ENCODE results near the gene OLA1.

OLA1 gene

DNA sequence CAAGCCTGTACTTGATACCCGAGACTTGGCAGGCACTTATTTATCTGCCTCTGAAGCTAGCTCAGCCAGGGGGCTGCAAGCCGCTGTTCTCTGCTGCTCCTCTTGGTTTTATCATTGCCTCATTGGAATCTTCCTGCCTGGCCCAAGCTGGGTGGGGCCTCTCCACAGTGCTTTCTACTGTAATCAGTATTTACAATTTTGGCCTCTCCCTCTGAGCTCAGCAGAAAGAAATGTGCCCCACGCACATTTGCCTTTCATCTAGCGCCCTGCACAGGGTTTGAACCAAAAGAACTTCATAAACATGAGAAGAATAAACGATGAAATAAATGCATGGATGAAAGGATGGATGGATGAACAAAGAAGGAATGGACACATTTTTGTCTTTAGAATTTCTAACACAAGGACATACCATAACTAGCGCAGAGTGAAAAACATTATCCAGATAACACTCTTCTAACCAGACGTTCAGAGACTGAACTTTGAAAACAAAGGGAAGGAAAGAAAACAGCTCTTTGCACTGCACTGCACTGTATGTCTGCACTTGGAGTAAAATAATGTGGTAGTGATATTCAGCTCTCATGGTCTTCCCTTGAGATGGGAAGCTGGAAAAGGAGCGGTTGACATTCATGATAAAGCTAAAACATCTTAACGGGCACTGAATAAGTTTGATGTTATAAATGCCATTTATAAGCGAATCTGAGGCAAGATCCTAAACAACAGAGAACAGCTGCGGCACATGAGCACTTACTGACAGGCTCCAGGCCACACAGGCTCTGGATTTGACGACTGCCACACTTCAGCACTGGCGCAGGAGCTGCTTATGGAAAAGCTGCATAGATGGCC lies 196.4 kb downstream of the OLA1 start:
- H3K27me3 ChIP-seq (ENCODE audit: control insufficient read depth, low read length), result peaks cover 12% of the 10 kb centered on the region
- no peaks in the 10 kb centered on the region for H3F3A ChIP-seq (ENCODE audit: control insufficient read depth, insufficient read depth)
- no peaks in the 10 kb centered on the region for H3K9me3 ChIP-seq (ENCODE audit: control insufficient read depth, insufficient read depth, low read length)
- H4K20me1 ChIP-seq (ENCODE audit: control insufficient read depth, insufficient read depth, low read depth, low read length), result no peaks in the 10 kb centered on the region
- peaks cover 10% of the 10 kb centered on the region for H3K4me1 ChIP-seq (ENCODE audit: control insufficient read depth, low read length)
- TF ChIP-seq, protein P1, sequence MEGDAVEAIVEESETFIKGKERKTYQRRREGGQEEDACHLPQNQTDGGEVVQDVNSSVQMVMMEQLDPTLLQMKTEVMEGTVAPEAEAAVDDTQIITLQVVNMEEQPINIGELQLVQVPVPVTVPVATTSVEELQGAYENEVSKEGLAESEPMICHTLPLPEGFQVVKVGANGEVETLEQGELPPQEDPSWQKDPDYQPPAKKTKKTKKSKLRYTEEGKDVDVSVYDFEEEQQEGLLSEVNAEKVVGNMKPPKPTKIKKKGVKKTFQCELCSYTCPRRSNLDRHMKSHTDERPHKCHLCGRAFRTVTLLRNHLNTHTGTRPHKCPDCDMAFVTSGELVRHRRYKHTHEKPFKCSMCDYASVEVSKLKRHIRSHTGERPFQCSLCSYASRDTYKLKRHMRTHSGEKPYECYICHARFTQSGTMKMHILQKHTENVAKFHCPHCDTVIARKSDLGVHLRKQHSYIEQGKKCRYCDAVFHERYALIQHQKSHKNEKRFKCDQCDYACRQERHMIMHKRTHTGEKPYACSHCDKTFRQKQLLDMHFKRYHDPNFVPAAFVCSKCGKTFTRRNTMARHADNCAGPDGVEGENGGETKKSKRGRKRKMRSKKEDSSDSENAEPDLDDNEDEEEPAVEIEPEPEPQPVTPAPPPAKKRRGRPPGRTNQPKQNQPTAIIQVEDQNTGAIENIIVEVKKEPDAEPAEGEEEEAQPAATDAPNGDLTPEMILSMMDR (IDR thresholded peaks at IDR 0.05; ENCODE audit: low read depth, low read length, poor library complexity, severe bottlenecking), result no peak
- TF ChIP-seq EZH2phosphoT487 (IDR thresholded peaks at IDR 0.05; ENCODE audit: borderline replicate concordance, low read length), result no peak
- H3K79me2 ChIP-seq (ENCODE audit: control insufficient read depth, low read length), result no peaks in the 10 kb centered on the region
- no peak overlapping the region for H3K4me2 ChIP-seq (ENCODE audit: low read length)
- no peaks in the 10 kb centered on the region for H3K9me2 ChIP-seq (replicated peaks; ENCODE audit: control insufficient read depth, low read length)
- H3K27ac ChIP-seq (ENCODE audit: low read depth, low read length), result no peak overlapping the region
- H3K36me3 ChIP-seq (ENCODE audit: control insufficient read depth, low read length), result no peaks in the 10 kb centered on the region
- no peak overlapping the region for H3K4me3 ChIP-seq (ENCODE audit: low read length)

DNA sequence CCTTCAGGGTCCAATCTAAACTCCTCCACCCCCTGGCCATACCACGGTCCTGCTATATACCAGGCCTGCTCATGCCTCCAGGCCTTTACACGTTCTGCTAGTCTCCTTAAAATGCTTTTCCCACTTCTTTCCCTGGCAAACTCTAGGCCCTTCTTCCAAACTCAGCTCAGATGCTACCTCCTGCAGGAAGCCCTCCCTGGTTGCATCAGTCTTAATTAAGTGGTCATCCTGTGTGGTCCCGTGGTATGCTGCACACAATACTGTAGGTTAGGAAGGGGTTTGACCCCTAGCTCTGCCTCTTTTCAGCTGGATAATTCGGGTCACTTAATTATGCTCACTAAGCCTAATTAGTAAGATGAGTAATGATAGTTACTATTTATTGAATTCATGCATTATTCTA lies 197.3 kb downstream of the OLA1 start:
- no peak overlapping the region for H3K4me3 ChIP-seq (ENCODE audit: low read length)
- no peaks in the 10 kb centered on the region for H3K79me2 ChIP-seq (ENCODE audit: control insufficient read depth, low read length)

DNA sequence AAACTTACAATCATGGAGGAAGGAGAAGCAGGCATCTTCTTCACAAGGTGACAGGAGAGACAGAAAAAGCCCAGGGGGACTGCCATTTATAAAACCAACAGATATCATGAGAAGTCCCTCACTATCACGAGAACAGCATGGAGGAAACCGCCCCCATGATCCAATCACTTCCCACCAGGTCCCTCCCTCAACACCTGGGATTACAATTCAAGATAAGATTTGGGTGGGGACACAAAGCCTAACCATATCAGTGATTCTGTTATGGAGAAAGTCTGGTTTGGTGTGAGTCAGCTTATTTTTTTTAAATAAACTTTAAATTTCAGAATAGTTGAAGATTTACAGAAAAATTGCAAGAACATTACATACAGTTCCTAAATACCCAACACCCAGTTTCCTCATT lies 198.4 kb downstream of the OLA1 start:
- Histone ChIP-seq H3K9me3 (ENCODE audit: control insufficient read depth, insufficient read depth, low read length) (no peaks in the 10 kb centered on the region), H3K79me2 (ENCODE audit: control insufficient read depth, low read length) (no peaks in the 10 kb centered on the region), H3K4me1 (ENCODE audit: control insufficient read depth, low read length) (peaks cover 10% of the 10 kb centered on the region), H3K27ac (ENCODE audit: low read depth, low read length) (no peak overlapping the region), H3K4me2 (ENCODE audit: low read length) (no peak overlapping the region), H4K20me1 (ENCODE audit: control insufficient read depth, insufficient read depth, low read depth, low read length) (no peaks in the 10 kb centered on the region), H3K4me3 (ENCODE audit: low read length) (no peak overlapping the region), H3F3A (ENCODE audit: control insufficient read depth, insufficient read depth) (no peaks in the 10 kb centered on the region), H3K27me3 (ENCODE audit: control insufficient read depth, low read length) (peaks cover 12% of the 10 kb centered on the region), H3K9me2 (replicated peaks; ENCODE audit: control insufficient read depth, low read length) (no peaks in the 10 kb centered on the region), H3K36me3 (ENCODE audit: control insufficient read depth, low read length) (no peaks in the 10 kb centered on the region)
- no peak for TF ChIP-seq EZH2phosphoT487 (IDR thresholded peaks at IDR 0.05; ENCODE audit: borderline replicate concordance, low read length)
- TF ChIP-seq, protein P1 (IDR thresholded peaks at IDR 0.05; ENCODE audit: low read depth, low read length, poor library complexity, severe bottlenecking), result no peak

More for the DNA sequence above, 197.3 kb downstream of the OLA1 start:
- Histone ChIP-seq H3K4me1 (ENCODE audit: control insufficient read depth, low read length) (peaks cover 10% of the 10 kb centered on the region), H3K9me2 (replicated peaks; ENCODE audit: control insufficient read depth, low read length) (no peaks in the 10 kb centered on the region), H3K36me3 (ENCODE audit: control insufficient read depth, low read length) (no peaks in the 10 kb centered on the region), H3K27ac (ENCODE audit: low read depth, low read length) (no peak overlapping the region), H3F3A (ENCODE audit: control insufficient read depth, insufficient read depth) (no peaks in the 10 kb centered on the region), H3K27me3 (ENCODE audit: control insufficient read depth, low read length) (peaks cover 12% of the 10 kb centered on the region), H3K9me3 (ENCODE audit: control insufficient read depth, insufficient read depth, low read length) (no peaks in the 10 kb centered on the region), H4K20me1 (ENCODE audit: control insufficient read depth, insufficient read depth, low read depth, low read length) (no peaks in the 10 kb centered on the region), H3K4me2 (ENCODE audit: low read length) (no peak overlapping the region)
- no peak for TF ChIP-seq EZH2phosphoT487 (IDR thresholded peaks at IDR 0.05; ENCODE audit: borderline replicate concordance, low read length)
- TF ChIP-seq, protein P1 (IDR thresholded peaks at IDR 0.05; ENCODE audit: low read depth, low read length, poor library complexity, severe bottlenecking), result no peak
